22Rv1 (cell line): Measurements from ENCODE around the gene DNAJC4.

Experiments
- H3K27ac ChIP-seq: fragments of 450-650 bp; 2 replicates; pipeline ENCODE4 v1.5.1; 2017
- CTCF ChIP-seq: fragments of 450-650 bp; IDR thresholded peaks from 2 replicates; pipeline ENCODE4 v1.5.1; 2017; ENCODE audit warnings: mild to moderate bottlenecking
- ZFX ChIP-seq: fragments of 450-650 bp; IDR thresholded peaks from 2 replicates; pipeline ENCODE4 v1.6.1; 2017; ENCODE audit warnings: antibody characterized with exemption, borderline replicate concordance

DNAJC4 gene

GRCh38 chr11:64251016-64251752 lies 20.8 kb downstream of the DNAJC4 start, which contains the start of gene PLCB3:
Gene PLCB3 (plus strand): TSS chr11:64251530. CDS start chr11:64251650, 120 bp downstream.
- TF ChIP-seq ZFX (no peak), CTCF (peak; percentile 96)
- H3K27ac ChIP-seq, result peak within 1 kb of the TSS; percentile 82

GRCh38 chr11:64251753-64252002 lies 21.3 kb downstream of the DNAJC4 start:
- TF ChIP-seq CTCF, result no peak
- no peak for TF ChIP-seq ZFX
- peak overlapping the region; percentile 82 for H3K27ac ChIP-seq

- peak overlapping the region; percentile 82 for H3K27ac ChIP-seq
- TF ChIP-seq ZFX (no peak), CTCF (no peak)
Observed at GRCh38 chr11:64252003-64252872, 21.9 kb downstream of the DNAJC4 start.

GRCh38 chr11:64253043-64253442 lies 22.7 kb downstream of the DNAJC4 start:
- no peak for TF ChIP-seq CTCF
- TF ChIP-seq ZFX, result no peak
- peak overlapping the region; percentile 82 for H3K27ac ChIP-seq

- no peak for TF ChIP-seq CTCF
- H3K27ac ChIP-seq, result peak overlapping the region; percentile 82
Observed at GRCh38 chr11:64253481-64253880, 23.1 kb downstream of the DNAJC4 start.

- no peak overlapping the region for H3K27ac ChIP-seq
Observed at GRCh38 chr11:64254326-64254725, 24.0 kb downstream of the DNAJC4 start.

More at GRCh38 chr11:64254326-64254725, 24.0 kb downstream of the DNAJC4 start:
- TF ChIP-seq ZFX, result no peak
- no peak for TF ChIP-seq CTCF
